Measurements from ENCODE around the gene TMEM9B. TPM values are rescaled to one million over a fixed set of nuclear protein-coding genes. Genes with fewer than 3 reads are reported as not detected.
"Not testable (repeated sequence)": the region's sequence is repeated elsewhere in the genome, so short reads cannot be mapped to it uniquely, and the experiment has no call there.

TMEM9B gene
- 10 to 100 TPM; 31.9 to 44.4 (median 42.1) TPM for total RNA-seq

DNA sequence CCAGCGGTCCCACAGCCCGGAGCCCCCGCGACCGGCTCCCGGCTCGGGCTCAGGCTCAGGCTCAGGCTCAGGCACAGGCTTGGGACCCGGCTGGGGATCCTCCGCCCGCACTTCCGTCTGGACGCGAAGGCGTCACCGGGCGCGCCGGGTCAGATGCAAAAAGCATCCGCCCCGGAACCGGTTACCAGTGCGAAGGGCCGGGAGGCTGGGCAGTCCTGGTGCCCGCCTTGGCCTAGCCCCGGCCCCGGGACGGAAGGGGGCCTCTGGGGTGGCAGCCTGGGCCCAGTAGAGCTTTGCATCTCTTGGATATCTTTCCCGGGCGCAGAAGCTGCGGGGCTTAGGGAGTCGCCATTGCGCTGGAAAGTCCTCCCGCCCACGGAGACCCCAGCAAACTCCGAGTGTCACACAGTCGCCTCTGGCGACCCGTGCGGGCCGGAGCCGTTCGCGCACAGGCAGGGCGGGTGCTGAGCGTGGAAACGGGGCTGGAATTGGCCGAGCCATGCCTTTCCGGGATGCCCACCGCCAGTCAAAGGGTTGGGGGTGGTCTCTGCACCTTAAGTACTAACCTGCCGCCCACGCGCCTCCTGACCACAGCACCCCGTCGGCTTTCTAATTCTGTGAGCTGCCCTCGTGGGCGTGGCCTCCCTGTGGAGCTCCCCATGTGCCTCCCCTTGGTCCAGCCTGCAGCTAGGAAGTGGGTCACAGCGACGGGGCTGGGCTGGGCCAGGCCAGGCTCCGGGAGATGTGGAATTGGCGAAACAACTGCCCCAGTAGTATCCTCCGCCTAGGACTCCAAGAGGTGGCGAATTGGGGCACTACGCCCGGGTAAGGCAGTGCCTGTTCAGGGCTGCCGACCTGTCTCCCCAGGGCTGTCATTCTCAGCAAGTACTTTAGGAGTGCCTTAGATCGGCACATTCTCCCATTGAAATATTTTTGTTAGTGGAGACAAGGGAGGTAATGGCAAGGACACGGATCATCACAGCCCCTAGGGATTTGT is at the start of gene TMEM9B:
Gene TMEM9B, minus strand, starts transcription at position 119 of the 997 bp plus-strand sequence. CDS start 129 bp downstream, outside the sequence.
- DNase-seq (ENCODE audit: low spot score): peak; percentile 67
- TF ChIP-seq, protein P1, sequence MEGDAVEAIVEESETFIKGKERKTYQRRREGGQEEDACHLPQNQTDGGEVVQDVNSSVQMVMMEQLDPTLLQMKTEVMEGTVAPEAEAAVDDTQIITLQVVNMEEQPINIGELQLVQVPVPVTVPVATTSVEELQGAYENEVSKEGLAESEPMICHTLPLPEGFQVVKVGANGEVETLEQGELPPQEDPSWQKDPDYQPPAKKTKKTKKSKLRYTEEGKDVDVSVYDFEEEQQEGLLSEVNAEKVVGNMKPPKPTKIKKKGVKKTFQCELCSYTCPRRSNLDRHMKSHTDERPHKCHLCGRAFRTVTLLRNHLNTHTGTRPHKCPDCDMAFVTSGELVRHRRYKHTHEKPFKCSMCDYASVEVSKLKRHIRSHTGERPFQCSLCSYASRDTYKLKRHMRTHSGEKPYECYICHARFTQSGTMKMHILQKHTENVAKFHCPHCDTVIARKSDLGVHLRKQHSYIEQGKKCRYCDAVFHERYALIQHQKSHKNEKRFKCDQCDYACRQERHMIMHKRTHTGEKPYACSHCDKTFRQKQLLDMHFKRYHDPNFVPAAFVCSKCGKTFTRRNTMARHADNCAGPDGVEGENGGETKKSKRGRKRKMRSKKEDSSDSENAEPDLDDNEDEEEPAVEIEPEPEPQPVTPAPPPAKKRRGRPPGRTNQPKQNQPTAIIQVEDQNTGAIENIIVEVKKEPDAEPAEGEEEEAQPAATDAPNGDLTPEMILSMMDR (IDR thresholded peaks at IDR 0.05): no peak
- ATAC-seq (ENCODE audit: low FRiP score): peak; percentile 93

DNA sequence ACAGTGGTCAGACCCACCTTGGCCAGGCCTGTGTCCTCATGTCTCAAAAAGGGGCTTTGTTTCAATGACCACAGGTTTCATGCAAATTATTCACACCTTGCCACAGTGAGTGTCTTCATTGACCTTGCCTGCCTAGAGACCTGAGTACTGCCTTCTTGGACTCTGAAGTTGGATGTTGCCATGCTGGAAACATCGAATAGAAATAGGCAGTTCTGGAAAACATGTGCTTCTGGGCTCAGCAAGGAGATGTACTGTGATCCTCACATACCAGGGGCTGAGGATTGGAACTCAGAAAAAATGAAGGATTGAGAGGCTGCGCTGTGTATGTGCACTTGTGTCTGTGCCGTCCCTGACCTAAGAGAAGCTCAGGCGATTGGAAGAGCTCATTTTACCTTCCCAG is 49.1 kb upstream of the TMEM9B start:
- TF ChIP-seq, protein P1 (IDR thresholded peaks at IDR 0.05): no peak
- DNase-seq (ENCODE audit: low spot score) (no peak), ATAC-seq (ENCODE audit: low FRiP score) (no peak)

DNA sequence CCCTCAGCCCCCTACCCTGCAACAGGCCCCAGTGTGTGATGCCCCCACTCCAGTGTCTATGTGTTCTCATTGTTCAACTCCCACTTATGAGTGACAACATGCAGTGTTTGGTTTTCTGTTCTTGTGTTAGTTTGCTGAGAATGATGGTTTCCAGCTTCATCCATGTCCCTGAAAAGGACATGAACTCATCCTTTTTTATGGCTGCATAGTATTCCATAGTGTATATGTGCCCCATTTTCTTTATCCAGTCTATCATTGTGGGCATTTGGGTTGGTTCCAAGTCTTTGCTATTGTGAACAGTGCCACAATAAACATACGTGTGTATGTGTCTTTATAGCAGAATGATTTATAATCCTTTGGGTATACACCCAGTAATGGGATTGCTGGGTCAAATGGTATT is 45.3 kb upstream of the TMEM9B start:
- ATAC-seq (ENCODE audit: low FRiP score): not testable (repeated sequence)

GRCh38 chr11:9008661-9009060 is 44.4 kb upstream of the TMEM9B start:
- ATAC-seq (ENCODE audit: low FRiP score) (no peak), DNase-seq (ENCODE audit: low spot score) (no peak)
- TF ChIP-seq, protein P1 (IDR thresholded peaks at IDR 0.05): no peak

More for the DNA sequence above, 45.3 kb upstream of the TMEM9B start:
- DNase-seq (ENCODE audit: low spot score): not testable (repeated sequence)

GRCh38 chr11:9008011-9008550 is 43.8 kb upstream of the TMEM9B start:
- no peak for ATAC-seq (ENCODE audit: low FRiP score)
- no peak for DNase-seq (ENCODE audit: low spot score)
- TF ChIP-seq, protein P1 (IDR thresholded peaks at IDR 0.05): no peak

DNA sequence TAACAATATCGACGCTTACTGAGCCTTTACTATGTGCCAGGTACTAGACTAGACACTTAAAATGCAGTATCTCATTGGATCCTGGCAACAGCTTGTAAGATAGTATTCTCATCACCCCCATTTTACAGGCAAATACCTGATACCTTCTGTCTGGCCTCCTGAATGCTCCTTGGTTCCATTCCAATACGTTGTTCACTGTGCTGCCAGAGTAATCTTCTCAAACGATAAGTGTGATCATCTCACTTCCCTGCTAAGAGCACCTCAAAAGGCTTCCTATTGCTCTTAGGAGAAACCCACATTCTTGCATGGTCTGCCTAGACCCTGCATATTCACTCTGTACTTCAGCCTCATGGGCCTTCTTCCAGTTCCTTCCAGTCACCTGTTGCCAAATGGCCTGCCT is 40.8 kb upstream of the TMEM9B start:
- TF ChIP-seq, protein P1 (IDR thresholded peaks at IDR 0.05): no peak
- DNase-seq (ENCODE audit: low spot score) (no peak), ATAC-seq (ENCODE audit: low FRiP score) (no peak)

DNA sequence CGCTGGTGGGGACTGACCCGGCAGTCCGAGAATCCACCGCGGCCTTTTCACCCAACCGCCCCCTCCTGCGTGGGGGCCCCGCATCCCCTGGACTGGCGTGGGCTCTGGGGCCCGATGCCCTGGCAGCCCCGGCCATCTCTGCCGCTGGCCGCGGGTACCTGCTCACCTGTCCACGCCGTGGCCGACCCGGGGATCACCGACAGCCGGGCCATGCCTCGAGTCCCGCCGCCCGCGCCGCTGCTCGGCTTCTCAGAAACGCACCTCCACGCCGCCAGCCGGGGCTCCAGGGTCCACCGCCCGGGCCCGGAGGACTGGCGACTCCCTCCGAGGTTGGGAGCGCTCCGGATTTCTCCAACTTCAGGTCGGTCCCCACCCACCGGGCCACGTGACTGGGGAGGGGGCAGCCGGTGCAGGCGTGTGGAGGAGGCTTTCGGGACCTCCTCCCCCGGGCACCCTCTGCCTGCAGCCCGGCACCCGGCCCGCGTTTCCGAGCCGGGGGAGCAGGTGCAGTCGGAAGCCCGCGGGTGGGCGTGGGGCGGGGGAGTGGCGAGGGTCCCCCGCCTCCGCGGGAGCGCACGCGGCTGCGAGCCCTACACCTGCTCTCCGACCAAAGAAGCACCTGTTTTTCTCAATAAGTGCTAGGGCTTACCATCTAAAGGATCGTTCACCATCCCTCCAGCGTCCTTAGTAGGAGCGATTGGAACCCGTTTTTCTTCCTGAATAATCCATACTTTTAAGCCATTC is 40.1 kb upstream of the TMEM9B start:
- DNase-seq (ENCODE audit: low spot score) (no peak), ATAC-seq (ENCODE audit: low FRiP score) (peak; percentile 23)
- TF ChIP-seq, protein P1 (IDR thresholded peaks at IDR 0.05): no peak

Measured in omental fat pad (tissue), 4 donors.